Measurements from ENCODE around the gene NCOR1.

Gene NCOR1

DNA sequence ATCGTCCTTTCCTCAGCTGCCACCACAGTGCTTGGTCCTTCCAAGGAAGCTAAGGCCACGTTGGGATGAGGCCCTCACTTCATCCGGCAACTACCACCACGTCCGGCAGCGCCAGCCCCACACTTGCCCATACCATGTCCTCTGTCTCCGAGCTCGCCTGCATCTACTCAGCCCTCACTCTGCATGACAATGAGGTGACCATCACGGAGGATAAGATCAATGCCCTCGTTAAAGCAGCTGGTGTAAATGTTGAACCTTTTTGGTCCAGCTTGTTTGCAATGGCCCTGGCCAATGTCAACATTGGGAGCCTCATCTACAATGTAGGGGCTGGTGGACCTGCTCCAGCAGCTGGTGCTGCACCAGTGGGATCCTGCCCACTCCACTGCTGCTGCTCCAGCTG lies 170.8 kb downstream of the NCOR1 start:
- TF ChIP-seq, protein P1, sequence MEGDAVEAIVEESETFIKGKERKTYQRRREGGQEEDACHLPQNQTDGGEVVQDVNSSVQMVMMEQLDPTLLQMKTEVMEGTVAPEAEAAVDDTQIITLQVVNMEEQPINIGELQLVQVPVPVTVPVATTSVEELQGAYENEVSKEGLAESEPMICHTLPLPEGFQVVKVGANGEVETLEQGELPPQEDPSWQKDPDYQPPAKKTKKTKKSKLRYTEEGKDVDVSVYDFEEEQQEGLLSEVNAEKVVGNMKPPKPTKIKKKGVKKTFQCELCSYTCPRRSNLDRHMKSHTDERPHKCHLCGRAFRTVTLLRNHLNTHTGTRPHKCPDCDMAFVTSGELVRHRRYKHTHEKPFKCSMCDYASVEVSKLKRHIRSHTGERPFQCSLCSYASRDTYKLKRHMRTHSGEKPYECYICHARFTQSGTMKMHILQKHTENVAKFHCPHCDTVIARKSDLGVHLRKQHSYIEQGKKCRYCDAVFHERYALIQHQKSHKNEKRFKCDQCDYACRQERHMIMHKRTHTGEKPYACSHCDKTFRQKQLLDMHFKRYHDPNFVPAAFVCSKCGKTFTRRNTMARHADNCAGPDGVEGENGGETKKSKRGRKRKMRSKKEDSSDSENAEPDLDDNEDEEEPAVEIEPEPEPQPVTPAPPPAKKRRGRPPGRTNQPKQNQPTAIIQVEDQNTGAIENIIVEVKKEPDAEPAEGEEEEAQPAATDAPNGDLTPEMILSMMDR (IDR thresholded peaks at IDR 0.05; ENCODE audit: low read depth, low read length), result no peak
- H3K4me3 ChIP-seq (ENCODE audit: low read depth, low read length), result no peak overlapping the region
- DNase-seq, result no peak
- no peaks in the 10 kb centered on the region for H3K27me3 ChIP-seq
- no peaks in the 10 kb centered on the region for H3K4me1 ChIP-seq
- peaks cover 15% of the 10 kb centered on the region for H3K36me3 ChIP-seq
- no peaks in the 10 kb centered on the region for H3K9me3 ChIP-seq

DNA sequence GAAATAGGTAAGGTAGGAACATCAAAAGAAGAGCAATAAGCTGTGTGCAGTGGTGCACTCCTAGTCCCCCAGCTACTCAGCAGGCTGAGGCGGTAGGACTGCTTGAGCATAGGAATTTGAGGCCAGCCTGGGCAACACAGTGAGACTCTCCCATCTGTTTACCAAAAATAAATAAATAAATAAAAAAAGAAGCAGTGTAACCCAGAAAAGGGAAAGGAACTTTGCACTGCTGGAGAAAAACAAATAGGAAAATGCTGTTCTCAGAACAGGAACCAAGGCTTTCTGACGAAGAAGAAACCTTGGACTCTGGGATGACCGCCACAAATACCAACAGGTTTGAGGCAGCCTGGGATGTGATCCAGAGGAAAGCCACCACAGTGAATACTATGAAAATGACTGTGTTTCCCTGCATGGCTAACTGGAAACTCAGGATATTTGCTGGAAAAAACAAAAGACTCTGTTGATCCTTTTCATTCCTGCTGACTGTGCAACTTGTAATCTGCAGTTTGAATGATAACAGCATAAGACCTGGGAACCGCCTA lies 174.6 kb downstream of the NCOR1 start:
- no peak for DNase-seq
- Histone ChIP-seq H3K4me1 (no peaks in the 10 kb centered on the region), H3K4me3 (ENCODE audit: low read depth, low read length) (no peak overlapping the region), H3K36me3 (peaks cover 18% of the 10 kb centered on the region), H3K9me3 (no peaks in the 10 kb centered on the region), H3K27me3 (no peaks in the 10 kb centered on the region)
- TF ChIP-seq, protein P1 (IDR thresholded peaks at IDR 0.05; ENCODE audit: low read depth, low read length), result no peak

DNA sequence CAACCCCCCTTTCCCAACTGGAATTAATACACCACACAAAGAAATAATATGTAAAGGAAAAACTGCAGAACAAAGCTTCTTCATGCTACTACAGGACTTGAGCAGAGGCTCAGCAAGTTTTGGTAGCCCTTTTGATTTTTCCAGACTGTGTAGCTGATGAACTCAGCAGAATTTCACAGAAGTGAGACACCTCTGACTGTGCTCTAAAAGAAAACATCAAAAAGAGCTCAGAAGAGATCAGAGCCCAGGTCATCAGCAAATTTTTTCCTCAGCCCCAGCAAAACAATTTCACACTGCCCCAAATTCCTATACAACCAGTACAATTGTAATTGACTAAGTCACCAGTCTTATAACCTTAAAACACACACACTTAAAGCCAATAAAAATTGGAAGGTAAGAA lies 177.7 kb downstream of the NCOR1 start:
- no peak overlapping the region for H3K4me3 ChIP-seq (ENCODE audit: low read depth, low read length)
- H3K4me1 ChIP-seq, result no peaks in the 10 kb centered on the region
- peaks cover 18% of the 10 kb centered on the region for H3K36me3 ChIP-seq
- TF ChIP-seq, protein P1 (IDR thresholded peaks at IDR 0.05; ENCODE audit: low read depth, low read length), result no peak
- no peaks in the 10 kb centered on the region for H3K9me3 ChIP-seq
- no peaks in the 10 kb centered on the region for H3K27me3 ChIP-seq
- no peak for DNase-seq

DNA sequence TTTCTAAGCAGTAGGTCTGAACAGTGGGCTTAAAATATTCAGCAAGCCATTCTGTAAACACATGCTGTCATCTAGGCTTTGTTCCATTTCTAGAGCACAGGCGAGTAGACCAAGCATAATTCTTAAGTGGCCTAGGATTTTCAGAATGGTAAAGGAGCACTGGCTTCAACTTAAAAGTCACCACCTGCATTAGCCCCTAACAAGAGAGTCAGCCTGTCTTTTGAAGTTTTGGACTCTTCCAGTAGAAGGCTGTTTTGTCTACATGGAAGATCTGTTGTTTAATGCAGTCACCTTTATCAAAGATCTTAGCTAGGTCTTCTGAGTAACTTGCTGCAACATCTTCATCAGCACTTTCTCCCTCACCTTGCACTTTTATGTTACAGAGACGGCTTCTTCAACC lies 179.1 kb downstream of the NCOR1 start:
- peaks cover 18% of the 10 kb centered on the region for H3K36me3 ChIP-seq

DNA sequence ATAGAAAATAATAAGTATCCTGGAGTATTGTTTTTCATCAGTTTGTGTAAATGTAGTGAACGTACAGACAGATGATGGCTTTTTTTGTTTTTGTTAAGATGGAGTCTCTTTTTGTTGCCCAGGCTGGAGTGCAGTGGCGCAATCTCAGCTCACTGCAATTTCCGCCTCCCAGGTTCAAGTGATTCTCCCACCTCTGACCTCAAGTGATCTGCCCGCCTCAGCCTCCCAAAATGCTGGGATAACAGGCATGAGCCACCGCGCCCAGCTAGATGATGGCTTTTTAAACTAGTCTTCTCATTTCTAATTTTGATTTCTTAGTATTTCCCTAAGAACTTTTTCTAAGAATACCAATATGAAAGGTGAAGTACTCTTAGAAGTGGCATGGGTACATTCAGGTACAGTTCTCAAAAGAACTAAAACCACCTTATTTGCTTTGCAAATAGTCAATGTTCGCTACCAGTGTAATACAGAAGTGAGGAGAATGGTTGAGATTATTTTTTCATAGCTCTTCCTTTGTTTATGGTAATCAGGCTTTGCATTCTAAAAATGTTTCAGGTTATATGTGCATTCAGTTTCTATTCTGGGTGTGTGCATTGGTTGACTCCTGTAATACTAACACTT lies 181.5 kb downstream of the NCOR1 start:
- H3K27me3 ChIP-seq, result no peaks in the 10 kb centered on the region
- peaks cover 20% of the 10 kb centered on the region for H3K36me3 ChIP-seq
- no peaks in the 10 kb centered on the region for H3K9me3 ChIP-seq
- H3K4me1 ChIP-seq, result no peaks in the 10 kb centered on the region
- TF ChIP-seq, protein P1 (IDR thresholded peaks at IDR 0.05; ENCODE audit: low read depth, low read length), result no peak
- no peak for DNase-seq
- H3K4me3 ChIP-seq (ENCODE audit: low read depth, low read length), result no peak overlapping the region

More for the DNA sequence above, 179.1 kb downstream of the NCOR1 start:
- H3K27me3 ChIP-seq, result no peaks in the 10 kb centered on the region
- H3K4me3 ChIP-seq (ENCODE audit: low read depth, low read length), result no peak overlapping the region
- H3K9me3 ChIP-seq, result no peaks in the 10 kb centered on the region
- no peak for DNase-seq
- TF ChIP-seq, protein P1 (IDR thresholded peaks at IDR 0.05; ENCODE audit: low read depth, low read length), result no peak
- H3K4me1 ChIP-seq, result no peaks in the 10 kb centered on the region
